Measurements from ENCODE around the gene IRX3. TPM values are rescaled to one million over a fixed set of nuclear protein-coding genes. Genes with fewer than 3 reads are reported as not detected.

The IRX3 gene
- total and polyA plus RNA-seq, 2 donors from 2014 or later = 13.5 to 37.9 TPM

DNA sequence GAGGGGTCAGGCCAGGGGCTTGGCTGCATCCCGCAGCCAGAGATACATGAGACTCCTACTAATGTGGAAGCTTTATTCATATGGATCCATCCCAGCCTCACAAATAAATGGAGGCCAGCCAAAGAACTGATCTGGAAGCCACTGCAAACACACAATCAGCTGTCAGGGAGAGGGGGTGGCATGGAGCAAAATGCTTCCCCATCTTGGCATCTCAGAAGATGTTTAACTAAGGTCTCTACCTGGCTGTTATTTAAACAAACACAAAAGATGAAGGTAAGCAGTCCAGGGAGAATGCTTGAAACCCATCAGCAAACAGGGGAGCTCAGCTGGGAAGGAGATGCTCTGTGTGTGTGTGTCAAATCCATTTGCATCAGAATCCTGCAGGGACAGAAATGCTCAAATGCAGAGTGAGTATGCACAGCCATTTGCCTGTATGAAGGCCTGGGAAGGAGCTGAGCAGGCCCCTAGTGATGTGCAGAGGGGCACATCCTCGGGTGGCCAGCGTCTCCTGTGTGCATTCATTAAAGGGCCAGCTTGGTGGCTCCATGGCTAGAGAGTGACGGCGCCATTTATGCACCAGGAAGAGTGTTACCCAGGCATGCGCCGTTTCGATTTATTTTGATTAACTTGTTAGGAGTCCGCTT lies 34.2 kb upstream of the IRX3 start:
- intact Hi-C loops (cut with DNase I) = no loop called here
- no peaks in the 10 kb centered on the region for H3K4me1 ChIP-seq (ENCODE audit: control insufficient read depth in 2 of 3, insufficient read depth in 2 of 3, low read depth in 1 of 3, low read length in 3 of 3)
- H3K9me3 ChIP-seq (ENCODE audit: control insufficient read depth in 2 of 3, insufficient read depth in 1 of 3, low read length in 3 of 3) = no peaks in the 10 kb centered on the region
- H3K4me3 ChIP-seq (ENCODE audit: low read length in 3 of 3) = no peak overlapping the region
- no peaks in the 10 kb centered on the region for H3K36me3 ChIP-seq (ENCODE audit: control insufficient read depth in 2 of 3, insufficient read depth in 3 of 3, low read length in 3 of 3)
- no peak overlapping the region for H3K9ac ChIP-seq (ENCODE audit: low read length in 3 of 3)
- TF ChIP-seq, protein P1, sequence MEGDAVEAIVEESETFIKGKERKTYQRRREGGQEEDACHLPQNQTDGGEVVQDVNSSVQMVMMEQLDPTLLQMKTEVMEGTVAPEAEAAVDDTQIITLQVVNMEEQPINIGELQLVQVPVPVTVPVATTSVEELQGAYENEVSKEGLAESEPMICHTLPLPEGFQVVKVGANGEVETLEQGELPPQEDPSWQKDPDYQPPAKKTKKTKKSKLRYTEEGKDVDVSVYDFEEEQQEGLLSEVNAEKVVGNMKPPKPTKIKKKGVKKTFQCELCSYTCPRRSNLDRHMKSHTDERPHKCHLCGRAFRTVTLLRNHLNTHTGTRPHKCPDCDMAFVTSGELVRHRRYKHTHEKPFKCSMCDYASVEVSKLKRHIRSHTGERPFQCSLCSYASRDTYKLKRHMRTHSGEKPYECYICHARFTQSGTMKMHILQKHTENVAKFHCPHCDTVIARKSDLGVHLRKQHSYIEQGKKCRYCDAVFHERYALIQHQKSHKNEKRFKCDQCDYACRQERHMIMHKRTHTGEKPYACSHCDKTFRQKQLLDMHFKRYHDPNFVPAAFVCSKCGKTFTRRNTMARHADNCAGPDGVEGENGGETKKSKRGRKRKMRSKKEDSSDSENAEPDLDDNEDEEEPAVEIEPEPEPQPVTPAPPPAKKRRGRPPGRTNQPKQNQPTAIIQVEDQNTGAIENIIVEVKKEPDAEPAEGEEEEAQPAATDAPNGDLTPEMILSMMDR (IDR thresholded peaks at IDR 0.05; ENCODE audit: borderline replicate concordance, extremely low read depth, insufficient read depth) = no peak
- DNase-seq (no peak), FAIRE-seq (no peak)
- H3K27me3 ChIP-seq (ENCODE audit: control insufficient read depth, insufficient read depth, low read length) = no peaks in the 10 kb centered on the region
- H3K27ac ChIP-seq (ENCODE audit: low read depth in 2 of 2, low read length in 2 of 2) = no peak overlapping the region

DNA sequence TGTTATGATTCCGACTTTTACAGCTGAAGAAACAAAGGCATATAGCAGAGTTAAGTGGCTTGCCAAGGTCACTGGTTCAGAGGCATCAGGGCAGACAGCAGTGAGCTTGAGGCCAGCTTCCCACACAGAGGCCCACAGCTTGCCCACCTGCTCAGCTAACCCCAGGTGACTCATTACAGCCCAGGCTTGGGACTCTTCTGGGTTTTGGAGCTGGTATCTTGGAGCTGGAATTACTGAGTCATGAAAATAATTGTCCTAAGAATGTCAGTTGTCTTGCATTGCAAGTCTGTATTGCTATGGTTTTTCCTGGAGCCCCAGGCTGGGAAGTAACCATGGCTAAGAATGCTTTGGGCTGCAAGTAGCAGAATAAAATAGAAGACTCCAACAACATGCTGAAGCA lies 32.4 kb upstream of the IRX3 start:
- H3K36me3 ChIP-seq (ENCODE audit: control insufficient read depth in 2 of 3, insufficient read depth in 3 of 3, low read length in 3 of 3) = no peaks in the 10 kb centered on the region
- no peaks in the 10 kb centered on the region for H3K4me1 ChIP-seq (ENCODE audit: control insufficient read depth in 2 of 3, insufficient read depth in 2 of 3, low read depth in 1 of 3, low read length in 3 of 3)
- TF ChIP-seq, protein P1 (IDR thresholded peaks at IDR 0.05; ENCODE audit: borderline replicate concordance, extremely low read depth, insufficient read depth) = no peak
- intact Hi-C loops (cut with DNase I) = no loop called here
- no peak overlapping the region for H3K27ac ChIP-seq (ENCODE audit: low read depth in 2 of 2, low read length in 2 of 2)
- H3K27me3 ChIP-seq (ENCODE audit: control insufficient read depth, insufficient read depth, low read length) = no peaks in the 10 kb centered on the region
- no peak overlapping the region for H3K9ac ChIP-seq (ENCODE audit: low read length in 3 of 3)
- DNase-seq (no peak), FAIRE-seq (no peak)
- no peaks in the 10 kb centered on the region for H3K9me3 ChIP-seq (ENCODE audit: control insufficient read depth in 2 of 3, insufficient read depth in 1 of 3, low read length in 3 of 3)
- no peak overlapping the region for H3K4me3 ChIP-seq (ENCODE audit: low read length in 3 of 3)

DNA sequence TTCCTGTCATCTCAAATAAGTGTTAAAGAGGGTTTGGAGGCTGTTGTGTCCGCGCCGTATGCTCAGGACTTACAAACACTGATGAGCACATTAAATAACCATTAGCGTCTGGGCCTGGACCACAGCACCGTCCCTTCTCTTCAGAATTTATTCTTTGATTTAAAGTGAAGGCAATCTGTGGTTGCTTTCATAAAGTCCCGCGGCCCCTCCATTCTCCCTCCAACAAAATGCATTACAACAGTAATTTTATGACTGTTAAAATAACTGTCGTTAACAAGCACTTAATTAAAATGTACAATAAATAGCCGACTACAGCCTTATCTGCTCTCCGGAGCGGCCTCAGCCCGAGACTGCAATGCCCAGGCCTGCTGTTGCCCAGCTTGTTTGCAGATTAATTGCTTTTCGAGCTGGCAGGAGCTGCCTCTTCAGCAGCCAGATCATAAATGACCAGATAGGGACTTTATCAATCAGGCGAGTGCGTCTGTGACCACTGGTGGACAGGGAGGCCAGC lies 30.6 kb upstream of the IRX3 start:
- intact Hi-C loops (cut with DNase I) = no loop called here
- Histone ChIP-seq H3K9me3 (ENCODE audit: control insufficient read depth in 2 of 3, insufficient read depth in 1 of 3, low read length in 3 of 3) (no peaks in the 10 kb centered on the region), H3K4me1 (ENCODE audit: control insufficient read depth in 2 of 3, insufficient read depth in 2 of 3, low read depth in 1 of 3, low read length in 3 of 3) (no peaks in the 10 kb centered on the region), H3K27me3 (ENCODE audit: control insufficient read depth, insufficient read depth, low read length) (no peaks in the 10 kb centered on the region), H3K27ac (ENCODE audit: low read depth in 2 of 2, low read length in 2 of 2) (no peak overlapping the region), H3K36me3 (ENCODE audit: control insufficient read depth in 2 of 3, insufficient read depth in 3 of 3, low read length in 3 of 3) (no peaks in the 10 kb centered on the region), H3K4me3 (ENCODE audit: low read length in 3 of 3) (no peak overlapping the region), H3K9ac (ENCODE audit: low read length in 3 of 3) (no peak overlapping the region)
- TF ChIP-seq, protein P1 (IDR thresholded peaks at IDR 0.05; ENCODE audit: borderline replicate concordance, extremely low read depth, insufficient read depth) = no peak
- no peak for DNase-seq
- no peak for FAIRE-seq

Data from kidney (tissue), 14 donors.